Thymus (tissue), 11 donors: Measurements from ENCODE around the gene KLF17. TPM values are rescaled to one million over a fixed set of nuclear protein-coding genes. Genes with fewer than 3 reads are reported as not detected.

ENCODE experiments used
- DNase-seq, 9 donors: peaks; one replicate each; pipeline ENCODE4 v3.0.0-alpha.2; 2013; ENCODE audit warnings: low spot score in 9 of 9, low read depth in 6 of 9, missing footprints in 1 of 9
- H3K27ac ChIP-seq, 2 donors: one replicate each; pipeline ENCODE4 v1.5.1; 2013; ENCODE audit warnings: control low read depth in 1 of 2, low read depth in 1 of 2, low read length in 1 of 2, mild to moderate bottlenecking in 1 of 2, moderate library complexity in 1 of 2
- H3K27me3 ChIP-seq, 2 donors: one replicate each; pipeline ENCODE4 v1.5.1; 2013; ENCODE audit warnings: low read length in 1 of 2; ENCODE audit not compliant: control insufficient read depth in 2 of 2, insufficient read depth in 1 of 2
- H3K36me3 ChIP-seq, 2 donors: one replicate each; pipeline ENCODE4 v1.5.1; 2013; ENCODE audit warnings: low read length in 1 of 2, mild to moderate bottlenecking in 1 of 2, moderate library complexity in 1 of 2; ENCODE audit not compliant: control insufficient read depth in 2 of 2, insufficient read depth in 2 of 2
- H3K4me1 ChIP-seq, 2 donors: one replicate each; pipeline ENCODE4 v1.5.1; 2013; ENCODE audit warnings: low read length in 2 of 2; ENCODE audit not compliant: control insufficient read depth in 2 of 2, insufficient read depth in 2 of 2
- H3K4me3 ChIP-seq, 2 donors: one replicate each; pipeline ENCODE4 v1.5.1; 2013; ENCODE audit warnings: low read length in 2 of 2, control low read depth in 1 of 2, mild to moderate bottlenecking in 1 of 2
- H3K9me3 ChIP-seq, 2 donors: one replicate each; pipeline ENCODE4 v1.5.1; 2013; ENCODE audit warnings: low read length in 1 of 2, mild to moderate bottlenecking in 1 of 2; ENCODE audit not compliant: control insufficient read depth in 2 of 2, insufficient read depth in 1 of 2
- WGBS: extraction: QIAGEN DNeasy Blood & Tissue Kit; methylation state at CpG from one replicate; pipeline ENCODE4 v1.1.7; 2013; 5-methylcytosine and 5-hydroxymethylcytosine counted together
- polyA plus RNA-seq: library from polyadenylated mRNA; stranded (reverse); fragments of 200-250 nt; gene quantifications from one replicate; pipeline ENCODE4 v1.2.3, GENCODE V29; 2013
- total RNA-seq: library from RNA; stranded (reverse); fragments of 120-200 nt; gene quantifications from one replicate; pipeline ENCODE4 v1.2.4, GENCODE V29; 2013
- donor health status: healthy.

KLF17 gene
- total and polyA plus RNA-seq, 2 donors: 0.02 TPM; not detected in 1

DNA sequence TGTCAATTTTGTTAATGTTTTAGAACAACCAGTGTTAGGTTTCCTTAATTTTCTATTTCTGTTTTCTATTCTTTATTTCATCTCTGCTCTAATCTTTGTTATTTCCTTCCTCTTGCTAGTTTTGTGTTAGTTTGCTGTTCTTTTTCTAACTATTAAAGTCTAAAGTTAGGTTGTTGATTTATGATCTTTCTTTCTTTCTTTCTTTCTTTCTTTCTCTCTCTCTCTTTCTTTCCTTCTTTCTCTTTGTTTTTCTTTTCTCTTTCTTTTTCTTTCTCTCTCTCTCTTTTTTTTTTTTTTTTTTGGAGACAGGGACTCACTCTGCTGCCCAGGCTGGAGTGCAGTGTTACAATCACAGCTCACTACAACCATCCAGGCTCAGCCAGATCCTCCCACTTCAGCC is 40.2 kb downstream of the KLF17 start:
- Histone ChIP-seq H3K4me1 (no peaks in the 10 kb centered on the region), H3K9me3 (no peaks in the 10 kb centered on the region), H3K27ac (no peak overlapping the region), H3K27me3 (no peaks in the 10 kb centered on the region), H3K4me3 (no peak overlapping the region), H3K36me3 (no peaks in the 10 kb centered on the region)
- no peak for DNase-seq

DNA sequence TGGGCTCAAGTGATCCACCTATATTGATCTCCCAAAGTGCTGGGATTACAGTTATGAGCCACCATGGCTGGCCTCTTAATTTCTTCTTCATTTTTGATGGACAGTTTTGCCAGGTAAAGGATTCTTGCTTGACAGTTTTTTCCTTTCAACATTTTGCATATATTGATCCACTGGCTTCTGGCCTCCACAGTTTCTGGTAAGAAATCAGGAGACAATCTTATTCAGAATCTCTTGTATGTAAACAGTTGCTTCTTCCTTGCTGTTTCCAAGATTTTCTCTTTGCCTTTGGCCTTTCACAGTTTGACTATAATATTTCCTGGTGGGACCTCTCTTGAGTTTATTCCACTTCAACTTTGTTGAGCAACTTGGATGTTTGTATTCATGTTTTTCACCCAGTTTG is 42.9 kb downstream of the KLF17 start:
- no peak for DNase-seq
- Histone ChIP-seq H3K36me3 (no peaks in the 10 kb centered on the region), H3K4me3 (no peak overlapping the region), H3K27me3 (no peaks in the 10 kb centered on the region), H3K9me3 (no peaks in the 10 kb centered on the region), H3K4me1 (no peaks in the 10 kb centered on the region), H3K27ac (no peak overlapping the region)

DNA sequence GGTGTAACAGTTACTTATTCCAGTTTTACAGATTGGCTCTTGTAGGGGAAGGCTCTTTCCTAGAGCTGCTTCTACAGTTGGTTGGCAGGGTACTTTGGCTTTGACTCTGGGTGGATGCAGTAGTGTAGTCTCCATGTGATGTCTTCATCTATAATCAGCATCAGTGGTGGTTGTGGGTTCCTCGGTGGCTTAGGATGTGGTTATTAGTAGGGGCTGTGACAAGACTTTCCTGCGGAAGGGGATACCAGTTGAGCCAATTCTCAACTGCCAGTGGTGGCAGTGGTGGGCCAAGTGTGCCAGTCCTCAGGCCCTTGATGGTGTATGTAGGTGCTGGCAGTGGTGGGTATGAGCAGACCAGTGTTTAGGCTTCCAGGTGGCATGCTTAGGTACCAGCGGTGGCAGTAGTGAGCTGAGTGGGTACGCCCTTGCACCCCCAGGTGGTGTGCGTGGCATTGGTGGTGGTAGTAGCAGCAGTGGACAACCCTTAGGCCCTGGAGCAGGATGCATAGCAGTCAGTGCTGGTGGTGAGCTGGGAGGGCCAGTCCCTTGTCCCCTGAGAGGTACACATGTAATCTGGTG is 50.0 kb downstream of the KLF17 start:
- no peaks in the 10 kb centered on the region for H3K27me3 ChIP-seq
- H3K4me1 ChIP-seq: no peaks in the 10 kb centered on the region
- H3K4me3 ChIP-seq: no peak overlapping the region
- 69% methylated on average over 5 of the region's 5 CpGs for WGBS
- no peaks in the 10 kb centered on the region for H3K36me3 ChIP-seq
- DNase-seq: no peak
- H3K27ac ChIP-seq: no peak overlapping the region
- peaks cover 0 to 14% of the 10 kb centered on the region in 2 donors for H3K9me3 ChIP-seq

DNA sequence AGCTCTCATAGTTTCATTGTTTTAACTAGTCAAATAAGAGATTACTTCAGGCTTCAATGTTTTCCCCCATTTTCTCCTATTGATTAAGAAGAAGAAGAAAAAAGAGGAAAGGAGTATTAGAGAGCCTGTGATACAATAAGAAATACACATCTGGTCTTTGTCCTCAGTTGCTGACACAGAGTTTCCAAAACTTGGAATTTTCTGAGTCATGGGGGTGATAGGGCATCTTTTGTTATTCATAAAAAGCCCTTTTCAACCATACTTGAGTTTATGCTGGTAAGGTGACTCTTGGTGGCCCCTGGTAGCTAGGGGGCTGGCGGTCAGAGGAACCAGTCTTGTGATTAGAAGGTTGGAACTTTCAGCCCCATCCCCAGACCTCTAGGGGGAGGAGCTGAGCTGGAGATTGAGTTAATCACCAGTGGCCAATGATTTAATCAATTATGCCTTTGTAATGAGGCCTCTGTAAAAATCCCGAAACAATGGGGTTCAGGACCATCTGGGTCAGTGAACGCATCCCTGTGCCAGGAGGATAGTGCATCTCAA is 51.7 kb downstream of the KLF17 start:
- 99% methylated on average over 3 of the region's 3 CpGs for WGBS

DNA sequence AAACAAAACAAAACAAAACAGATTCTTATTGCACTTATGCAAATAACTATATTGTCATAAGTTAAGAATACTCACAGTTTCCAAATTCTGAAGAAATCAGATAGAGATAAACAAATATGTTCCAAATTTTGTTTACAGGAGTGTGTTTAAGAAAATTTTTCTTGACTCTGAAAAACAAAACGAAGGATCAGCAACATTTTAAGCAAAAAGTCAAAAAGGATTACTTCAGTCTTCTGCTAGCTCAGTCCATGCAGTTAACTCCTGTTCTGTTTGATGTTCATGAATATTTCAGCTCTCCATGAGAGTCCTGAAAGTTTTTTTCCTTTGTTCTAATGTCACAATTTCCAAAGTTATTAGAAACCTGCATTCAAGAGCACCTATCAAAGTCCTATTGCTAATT is 56.0 kb downstream of the KLF17 start:
- Histone ChIP-seq H3K27ac (no peak overlapping the region), H3K9me3 (peaks cover 0 to 8% of the 10 kb centered on the region in 2 donors), H3K4me1 (no peaks in the 10 kb centered on the region), H3K36me3 (no peaks in the 10 kb centered on the region), H3K27me3 (no peaks in the 10 kb centered on the region), H3K4me3 (no peak overlapping the region)
- DNase-seq: no peak
- WGBS: 88% methylated on average over 1 of the region's 1 CpG

More for the DNA sequence above, 51.7 kb downstream of the KLF17 start:
- no peak overlapping the region for H3K27ac ChIP-seq
- no peaks in the 10 kb centered on the region for H3K36me3 ChIP-seq
- H3K27me3 ChIP-seq: no peaks in the 10 kb centered on the region
- H3K4me1 ChIP-seq: no peaks in the 10 kb centered on the region
- H3K9me3 ChIP-seq: peaks cover 0 to 16% of the 10 kb centered on the region in 2 donors
- no peak for DNase-seq
- H3K4me3 ChIP-seq: no peak overlapping the region

Other genes with a start within 250 kb of the KLF17 start
- gene ARTN, start 185.0 kb upstream of the KLF17 start, total RNA-seq: 0.19 TPM
- 1.5 TPM for gene ARTN, start 185.0 kb upstream of the KLF17 start, polyA plus RNA-seq
- gene IPO13, start 171.9 kb upstream of the KLF17 start, total RNA-seq: 10.5 TPM
- 26.1 TPM for gene IPO13, start 171.9 kb upstream of the KLF17 start, polyA plus RNA-seq
- gene DPH2, start 148.8 kb upstream of the KLF17 start, total RNA-seq: 16.1 TPM
- 14.4 TPM for gene DPH2, start 148.8 kb upstream of the KLF17 start, polyA plus RNA-seq
- 110 TPM for gene ATP6V0B, start 143.9 kb upstream of the KLF17 start, total RNA-seq
- gene ATP6V0B, start 143.9 kb upstream of the KLF17 start, polyA plus RNA-seq: 198 TPM
- gene B4GALT2, start 139.6 kb upstream of the KLF17 start, total RNA-seq: 10.3 TPM
- 7.3 TPM for gene B4GALT2, start 139.6 kb upstream of the KLF17 start, polyA plus RNA-seq
- 2.1 TPM for gene CCDC24, start 127.2 kb upstream of the KLF17 start, total RNA-seq
- gene CCDC24, start 127.2 kb upstream of the KLF17 start, polyA plus RNA-seq: 11.1 TPM
- 0.57 TPM for gene SLC6A9, start 87.4 kb upstream of the KLF17 start, total RNA-seq
- gene SLC6A9, start 87.4 kb upstream of the KLF17 start, polyA plus RNA-seq: 0.82 TPM
- under 0.01 TPM for gene KLF18, start 22.8 kb downstream of the KLF17 start, total RNA-seq
- 0.02 TPM for gene KLF18, start 22.8 kb downstream of the KLF17 start, polyA plus RNA-seq
- 21.2 TPM for gene DMAP1, start 94.7 kb downstream of the KLF17 start, total RNA-seq
- gene DMAP1, start 94.7 kb downstream of the KLF17 start, polyA plus RNA-seq: 81.6 TPM
- gene ERI3, start 236.4 kb downstream of the KLF17 start, total RNA-seq: 42.4 TPM
- gene ERI3, start 236.4 kb downstream of the KLF17 start, polyA plus RNA-seq: 28.0 TPM